ENCODE results near the gene PTPN14.

The PTPN14 gene

GRCh38 chr1:214566158-214567104 lies 15.0 kb upstream of the PTPN14 start:
- H3K27ac ChIP-seq (ENCODE audit: low read length) = no peak overlapping the region
- H3K36me3 ChIP-seq (ENCODE audit: insufficient read depth, low read depth, low read length) = no peaks in the 10 kb centered on the region
- no peaks in the 10 kb centered on the region for H3K27me3 ChIP-seq (ENCODE audit: insufficient read depth, low read length)
- no peak overlapping the region for H3K4me3 ChIP-seq (ENCODE audit: low read length)
- no peaks in the 10 kb centered on the region for H3K4me1 ChIP-seq (ENCODE audit: insufficient read depth, low read length)
- H3K9ac ChIP-seq (ENCODE audit: low read depth, low read length) = no peak overlapping the region
- no peaks in the 10 kb centered on the region for H3K9me3 ChIP-seq (ENCODE audit: insufficient read depth, low read depth, low read length)

DNA sequence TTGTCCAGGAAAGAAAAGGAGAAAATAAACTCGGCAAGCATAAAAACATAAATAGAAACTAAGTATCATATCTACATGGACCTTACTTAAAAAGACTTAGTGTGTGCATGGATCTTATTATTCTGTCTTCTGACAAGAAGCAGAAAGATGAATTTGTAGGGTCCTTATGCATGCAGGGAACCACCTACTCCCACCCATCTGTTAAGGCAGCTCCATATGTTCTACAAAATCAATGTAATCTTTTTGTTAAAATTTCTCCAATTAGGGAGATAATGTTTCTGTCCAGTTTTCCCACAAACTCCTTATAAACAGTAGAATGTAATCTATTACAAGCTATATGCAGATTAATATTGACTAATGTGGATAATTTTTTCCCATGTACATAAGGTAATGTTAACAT lies 13.9 kb upstream of the PTPN14 start:
- H3K36me3 ChIP-seq (ENCODE audit: insufficient read depth, low read depth, low read length) = no peaks in the 10 kb centered on the region
- no peak overlapping the region for H3K9ac ChIP-seq (ENCODE audit: low read depth, low read length)
- no peaks in the 10 kb centered on the region for H3K9me3 ChIP-seq (ENCODE audit: insufficient read depth, low read depth, low read length)
- no peak overlapping the region for H3K27ac ChIP-seq (ENCODE audit: low read length)
- no peak overlapping the region for H3K4me3 ChIP-seq (ENCODE audit: low read length)
- H3K4me1 ChIP-seq (ENCODE audit: insufficient read depth, low read length) = no peaks in the 10 kb centered on the region
- H3K27me3 ChIP-seq (ENCODE audit: insufficient read depth, low read length) = no peaks in the 10 kb centered on the region

DNA sequence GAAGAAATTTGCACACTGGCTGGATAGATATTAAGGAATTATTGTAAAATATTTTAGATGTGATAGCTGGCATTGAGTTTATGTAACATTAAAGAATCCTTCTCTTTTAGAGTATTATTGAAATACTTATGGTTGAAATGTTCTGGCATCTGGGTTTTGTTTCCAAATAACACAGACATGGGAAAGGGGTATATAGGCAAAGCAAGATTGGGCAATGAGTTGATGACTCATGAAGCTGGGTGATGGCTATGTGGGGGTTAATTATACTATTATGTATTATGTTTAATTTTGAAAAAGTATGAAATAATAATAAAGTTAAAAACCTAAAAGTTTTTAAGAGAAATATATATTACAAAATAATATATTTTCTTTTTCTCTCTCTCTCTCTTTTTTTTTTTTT lies 12.5 kb upstream of the PTPN14 start:
- no peaks in the 10 kb centered on the region for H3K36me3 ChIP-seq (ENCODE audit: insufficient read depth, low read depth, low read length)
- no peak overlapping the region for H3K27ac ChIP-seq (ENCODE audit: low read length)
- no peak overlapping the region for H3K4me3 ChIP-seq (ENCODE audit: low read length)
- H3K4me1 ChIP-seq (ENCODE audit: insufficient read depth, low read length) = no peaks in the 10 kb centered on the region
- H3K9me3 ChIP-seq (ENCODE audit: insufficient read depth, low read depth, low read length) = no peaks in the 10 kb centered on the region
- H3K27me3 ChIP-seq (ENCODE audit: insufficient read depth, low read length) = no peaks in the 10 kb centered on the region
- no peak overlapping the region for H3K9ac ChIP-seq (ENCODE audit: low read depth, low read length)

GRCh38 chr1:214557952-214558735 lies 6.7 kb upstream of the PTPN14 start:
- no peaks in the 10 kb centered on the region for H3K36me3 ChIP-seq (ENCODE audit: insufficient read depth, low read depth, low read length)
- no peak overlapping the region for H3K9ac ChIP-seq (ENCODE audit: low read depth, low read length)
- no peaks in the 10 kb centered on the region for H3K4me1 ChIP-seq (ENCODE audit: insufficient read depth, low read length)
- H3K4me3 ChIP-seq (ENCODE audit: low read length) = no peak overlapping the region
- no peaks in the 10 kb centered on the region for H3K27me3 ChIP-seq (ENCODE audit: insufficient read depth, low read length)
- no peaks in the 10 kb centered on the region for H3K9me3 ChIP-seq (ENCODE audit: insufficient read depth, low read depth, low read length)
- H3K27ac ChIP-seq (ENCODE audit: low read length) = no peak overlapping the region

DNA sequence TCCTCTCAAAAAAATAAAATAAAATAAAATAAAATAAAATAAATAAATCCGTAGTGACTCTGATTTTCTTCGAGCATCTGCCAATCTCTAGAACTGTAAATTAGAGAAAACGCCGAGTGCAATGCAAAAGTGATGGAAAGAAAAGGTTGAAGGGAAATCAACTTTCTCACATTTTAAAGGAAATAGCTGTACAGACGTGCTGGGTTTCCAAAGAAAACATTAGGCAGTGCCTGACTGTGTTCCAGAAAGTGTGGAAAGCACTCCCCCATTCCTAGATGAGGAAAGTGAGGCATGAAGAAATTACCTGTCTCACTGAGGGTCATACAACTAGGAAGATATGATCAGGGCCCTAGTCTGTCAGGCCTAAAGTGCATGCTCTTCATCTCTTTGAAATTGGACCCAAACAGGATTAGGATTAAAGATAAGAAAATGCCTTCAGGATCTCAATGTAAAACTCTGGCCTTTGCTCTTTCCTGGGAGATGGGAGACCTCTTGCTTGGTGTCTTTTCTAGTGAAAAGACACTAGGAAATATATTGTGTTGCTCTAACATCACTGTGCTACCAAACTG lies 1.8 kb upstream of the PTPN14 start:
- Histone ChIP-seq H3K4me3 (ENCODE audit: low read length) (peak overlapping the region; percentile 33; the same call in 1 of the 2 replicates), H3K27ac (ENCODE audit: low read length) (no peak overlapping the region), H3K27me3 (ENCODE audit: insufficient read depth, low read length) (peaks cover 17% of the 10 kb centered on the region; the same call in 1 of the 2 replicates), H3K9me3 (ENCODE audit: insufficient read depth, low read depth, low read length) (no peaks in the 10 kb centered on the region), H3K9ac (ENCODE audit: low read depth, low read length) (peak overlapping the region; percentile 43; the same call in 1 of the 2 replicates), H3K4me1 (ENCODE audit: insufficient read depth, low read length) (peaks cover 11% of the 10 kb centered on the region; the same call in 1 of the 2 replicates), H3K36me3 (ENCODE audit: insufficient read depth, low read depth, low read length) (no peaks in the 10 kb centered on the region)

GRCh38 chr1:214552174-214552608 lies 789 bp upstream of the PTPN14 start:
- Histone ChIP-seq H3K36me3 (ENCODE audit: insufficient read depth, low read depth, low read length) (no peaks in the 10 kb centered on the region), H3K27ac (ENCODE audit: low read length) (peak overlapping the region; percentile 96), H3K4me1 (ENCODE audit: insufficient read depth, low read length) (peaks cover 14% of the 10 kb centered on the region), H3K9ac (ENCODE audit: low read depth, low read length) (peak overlapping the region; percentile 99), H3K4me3 (ENCODE audit: low read length) (peak overlapping the region; percentile 95), H3K9me3 (ENCODE audit: insufficient read depth, low read depth, low read length) (no peaks in the 10 kb centered on the region), H3K27me3 (ENCODE audit: insufficient read depth, low read length) (peaks cover 17% of the 10 kb centered on the region; the same call in 1 of the 2 replicates)

- Histone ChIP-seq H3K27ac (ENCODE audit: low read length) (peak overlapping the region; percentile 76), H3K9me3 (ENCODE audit: insufficient read depth, low read depth, low read length) (no peaks in the 10 kb centered on the region), H3K4me3 (ENCODE audit: low read length) (peak overlapping the region; percentile 95), H3K4me1 (ENCODE audit: insufficient read depth, low read length) (peaks cover 22% of the 10 kb centered on the region), H3K9ac (ENCODE audit: low read depth, low read length) (peak overlapping the region; percentile 96), H3K27me3 (ENCODE audit: insufficient read depth, low read length) (peaks cover 17% of the 10 kb centered on the region; the same call in 1 of the 2 replicates), H3K36me3 (ENCODE audit: insufficient read depth, low read depth, low read length) (no peaks in the 10 kb centered on the region)
Measured at GRCh38 chr1:214550857-214551435, 456 bp downstream of the PTPN14 start.

- H3K36me3 ChIP-seq (ENCODE audit: insufficient read depth, low read depth, low read length) = no peaks in the 10 kb centered on the region
- peak overlapping the region; percentile 95 for H3K4me3 ChIP-seq (ENCODE audit: low read length)
- peaks cover 22% of the 10 kb centered on the region for H3K4me1 ChIP-seq (ENCODE audit: insufficient read depth, low read length)
- H3K27me3 ChIP-seq (ENCODE audit: insufficient read depth, low read length) = peaks cover 17% of the 10 kb centered on the region; the same call in 1 of the 2 replicates
- no peak overlapping the region for H3K27ac ChIP-seq (ENCODE audit: low read length)
- peak overlapping the region; percentile 96 for H3K9ac ChIP-seq (ENCODE audit: low read depth, low read length)
- H3K9me3 ChIP-seq (ENCODE audit: insufficient read depth, low read depth, low read length) = no peaks in the 10 kb centered on the region
Measured at GRCh38 chr1:214550013-214550856, 1.2 kb downstream of the PTPN14 start.

GRCh38 chr1:214549604-214550003 lies 1.8 kb downstream of the PTPN14 start:
- Histone ChIP-seq H3K4me3 (ENCODE audit: low read length) (peak overlapping the region; percentile 95), H3K4me1 (ENCODE audit: insufficient read depth, low read length) (peaks cover 22% of the 10 kb centered on the region), H3K27ac (ENCODE audit: low read length) (no peak overlapping the region), H3K9ac (ENCODE audit: low read depth, low read length) (peak overlapping the region; percentile 96; the same call in 1 of the 2 replicates), H3K27me3 (ENCODE audit: insufficient read depth, low read length) (peaks cover 17% of the 10 kb centered on the region; the same call in 1 of the 2 replicates), H3K9me3 (ENCODE audit: insufficient read depth, low read depth, low read length) (no peaks in the 10 kb centered on the region), H3K36me3 (ENCODE audit: insufficient read depth, low read depth, low read length) (no peaks in the 10 kb centered on the region)

GRCh38 chr1:214548988-214549387 lies 2.4 kb downstream of the PTPN14 start:
- Histone ChIP-seq H3K27me3 (ENCODE audit: insufficient read depth, low read length) (peaks cover 17% of the 10 kb centered on the region; the same call in 1 of the 2 replicates), H3K9ac (ENCODE audit: low read depth, low read length) (no peak overlapping the region), H3K4me1 (ENCODE audit: insufficient read depth, low read length) (peaks cover 22% of the 10 kb centered on the region), H3K9me3 (ENCODE audit: insufficient read depth, low read depth, low read length) (no peaks in the 10 kb centered on the region), H3K27ac (ENCODE audit: low read length) (no peak overlapping the region), H3K4me3 (ENCODE audit: low read length) (peak overlapping the region; percentile 95; the same call in 1 of the 2 replicates), H3K36me3 (ENCODE audit: insufficient read depth, low read depth, low read length) (no peaks in the 10 kb centered on the region)

Data from iPS-20b (cell line).